HG02759 (cell line): ENCODE results near the gene FAF1.
A peak's percentile ranks its signal among the peaks of the same experiment; 100 is the strongest.

Experiments
- ATAC-seq: cut with Tn5 transposase; IDR thresholded peaks from one replicate; pipeline ENCODE4 v1.9.1; 2021; ENCODE audit warnings: mild to moderate bottlenecking, moderate library complexity; ENCODE audit not compliant: unreplicated experiment

The FAF1 gene

GRCh38 chr1:50462964-50463363 lies 497.1 kb downstream of the FAF1 start:
- ATAC-seq: no peak

GRCh38 chr1:50458507-50458906 lies 501.6 kb downstream of the FAF1 start:
- no peak for ATAC-seq

- ATAC-seq: no peak
These were observed 505.2 kb downstream of the FAF1 start for GRCh38 chr1:50454911-50455310.

GRCh38 chr1:50453266-50453665 lies 506.8 kb downstream of the FAF1 start:
- no peak for ATAC-seq

- ATAC-seq: no peak
These were observed 507.4 kb downstream of the FAF1 start for GRCh38 chr1:50452700-50453099.

- ATAC-seq: no peak
These were observed 509.0 kb downstream of the FAF1 start for GRCh38 chr1:50450861-50451653.

DNA sequence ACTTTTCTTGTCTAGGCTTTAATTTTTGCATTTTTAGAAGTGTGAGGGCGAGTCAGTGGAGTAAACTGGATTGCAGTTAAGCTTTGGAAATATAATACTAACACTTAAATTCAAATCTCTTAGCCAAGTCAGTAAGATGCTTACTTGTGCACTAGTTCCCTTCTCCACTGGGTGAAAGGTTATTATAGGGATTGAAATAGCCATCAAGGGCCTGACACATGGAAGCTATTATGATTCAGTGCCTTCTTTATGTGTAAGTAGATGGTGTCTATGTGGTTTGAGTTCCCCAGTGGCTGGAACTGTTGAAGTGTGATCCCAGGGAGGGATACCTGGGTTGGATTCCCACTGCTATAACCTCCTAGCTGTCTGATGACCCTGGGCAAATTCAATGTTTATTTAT lies 512.1 kb downstream of the FAF1 start:
- ATAC-seq: no peak

DNA sequence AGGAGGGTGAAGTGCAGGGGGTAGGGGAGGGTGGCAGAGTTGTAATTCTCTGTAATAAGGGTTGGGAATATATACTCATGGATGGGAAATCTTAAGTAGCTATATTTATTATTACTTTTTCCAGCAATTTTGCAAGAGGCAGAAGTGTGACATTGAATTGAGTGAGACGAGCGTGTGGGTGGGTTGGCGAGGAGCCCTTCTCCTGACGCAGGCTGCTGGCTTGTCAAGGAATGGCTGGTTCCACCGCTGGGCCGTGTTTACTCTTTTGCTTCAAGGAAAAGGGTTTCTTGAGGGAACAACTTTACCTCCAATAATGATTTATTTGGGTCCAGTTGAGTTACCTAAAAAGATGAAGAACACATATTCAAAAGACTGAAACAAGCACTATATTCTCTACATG lies 518.9 kb downstream of the FAF1 start:
- no peak for ATAC-seq

DNA sequence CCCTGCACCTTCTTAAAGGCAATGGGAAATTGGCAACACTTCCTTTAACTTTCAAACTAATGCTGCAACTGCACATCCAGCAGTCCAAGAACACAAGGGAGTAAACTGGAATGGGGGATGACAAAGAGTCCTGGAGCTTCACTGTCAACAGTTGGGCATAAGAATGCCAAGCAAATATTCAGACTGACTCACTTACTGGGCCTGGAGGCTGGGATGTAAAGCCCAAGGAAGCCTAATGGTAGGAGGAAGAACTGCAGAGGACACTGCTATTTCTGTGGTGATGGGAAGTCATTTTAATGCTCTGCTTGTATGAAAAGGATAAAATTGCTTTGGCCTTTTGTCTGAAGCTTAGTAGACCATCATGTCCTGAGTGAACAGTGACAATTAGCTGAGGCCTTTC lies 521.1 kb downstream of the FAF1 start:
- no peak for ATAC-seq

GRCh38 chr1:50436489-50436888 lies 523.6 kb downstream of the FAF1 start:
- ATAC-seq: no peak

DNA sequence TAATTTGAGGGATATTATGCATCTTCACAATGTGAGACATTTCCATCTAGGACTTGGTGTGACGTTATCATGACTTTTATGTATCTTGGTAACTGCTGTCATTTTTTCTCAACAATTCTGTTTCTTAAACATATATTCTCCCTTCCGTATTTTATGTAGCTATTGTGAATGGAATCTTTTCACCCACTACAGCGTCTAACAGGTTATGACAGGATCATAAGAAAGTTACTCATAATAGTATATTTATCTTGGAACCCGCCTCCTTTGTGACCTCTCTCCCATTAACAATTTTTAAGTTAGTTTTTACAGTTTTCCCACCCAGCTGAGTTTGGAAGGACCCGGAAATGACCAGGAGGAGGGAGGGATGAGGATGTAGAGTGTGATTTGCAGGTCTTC lies 530.1 kb downstream of the FAF1 start:
- ATAC-seq: no peak

GRCh38 chr1:50427818-50428779 lies 532.0 kb downstream of the FAF1 start:
- ATAC-seq: no peak

GRCh38 chr1:50427086-50427817 lies 532.8 kb downstream of the FAF1 start:
- ATAC-seq: no peak

DNA sequence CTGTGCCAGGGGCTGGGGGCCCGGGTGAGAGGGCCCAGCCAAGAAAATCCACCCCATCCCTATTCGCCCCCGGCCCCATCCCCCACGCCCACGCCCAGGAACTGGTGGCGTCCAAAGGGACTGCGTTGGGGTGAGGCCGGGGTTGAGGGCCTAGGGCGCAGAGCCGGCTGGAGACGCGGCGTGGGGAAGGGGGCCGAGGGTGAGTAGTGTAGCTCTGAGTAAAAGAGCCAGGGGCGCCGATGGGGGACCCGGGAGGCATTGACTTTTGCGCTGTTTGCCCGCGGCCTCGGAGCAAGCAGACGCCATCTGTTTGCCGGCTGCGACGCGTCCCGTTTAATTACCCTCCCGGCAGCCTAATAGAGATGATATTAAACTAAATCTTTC lies 533.4 kb downstream of the FAF1 start:
- no peak for ATAC-seq

GRCh38 chr1:50426108-50426700 lies 533.9 kb downstream of the FAF1 start:
- ATAC-seq: no peak

DNA sequence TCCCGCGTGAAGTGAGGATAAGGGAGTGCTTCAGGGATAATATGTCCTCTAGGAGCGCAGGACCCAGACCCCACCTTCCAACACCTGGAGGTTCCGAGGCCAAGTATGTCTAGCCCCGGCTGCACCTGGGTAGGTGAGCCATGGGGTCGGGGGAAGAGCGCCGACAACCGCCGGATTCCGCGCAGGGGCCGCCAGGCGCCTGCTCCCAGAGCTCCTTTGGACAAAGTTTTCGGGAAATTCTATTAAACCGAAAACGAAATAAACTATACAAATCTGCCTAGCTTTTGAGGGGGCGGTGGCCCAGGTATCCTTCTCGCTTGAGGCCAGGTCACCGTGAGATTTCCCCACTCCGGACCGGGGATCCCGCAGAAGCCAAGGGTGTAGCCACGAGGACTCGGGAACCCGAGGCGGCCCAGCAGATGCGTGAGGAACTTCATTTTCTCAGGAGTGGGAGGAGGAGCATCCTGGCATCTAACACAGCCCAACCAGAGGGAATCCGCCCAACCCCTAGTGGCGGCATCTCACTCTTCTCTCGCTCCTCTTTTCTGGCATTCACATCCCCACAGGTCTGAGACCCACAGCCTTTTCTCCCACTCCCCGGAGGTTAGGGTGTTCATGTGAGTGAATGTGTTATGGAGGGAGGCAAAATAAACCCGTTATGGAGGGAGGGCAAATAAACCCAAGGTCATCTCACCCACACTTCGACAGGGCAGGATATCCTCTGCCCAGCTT lies 534.5 kb downstream of the FAF1 start:
- ATAC-seq: no peak

- ATAC-seq: no peak
These were observed 535.1 kb downstream of the FAF1 start for GRCh38 chr1:50424884-50425375.

GRCh38 chr1:50424045-50424883 lies 535.8 kb downstream of the FAF1 start:
- no peak for ATAC-seq

DNA sequence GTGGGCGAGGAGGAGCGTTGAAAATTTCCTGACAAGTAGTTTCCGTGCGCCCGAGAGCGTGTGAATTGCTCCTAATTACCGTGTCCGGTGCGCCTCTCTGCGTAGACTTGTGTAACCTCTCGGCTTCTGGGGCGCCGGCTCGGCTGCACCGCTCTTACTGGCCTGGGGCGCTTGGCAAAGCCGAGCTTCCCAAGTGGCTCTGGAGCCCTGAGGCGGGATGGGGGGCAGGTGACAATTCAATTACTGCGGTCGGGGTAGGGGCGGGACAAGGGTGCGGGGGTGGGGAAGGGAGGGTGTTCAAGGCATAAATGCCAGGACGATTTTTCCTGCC lies 536.4 kb downstream of the FAF1 start:
- ATAC-seq: peak; percentile 29
